A549 (cell line): Measurements from ENCODE around the gene GNA12. TPM values are rescaled to one million over a fixed set of nuclear protein-coding genes. Genes with fewer than 3 reads are reported as not detected.

Source experiments
- ATAC-seq, 2 experiments: fragments of 200-7000 bp in 1 of 2; fragments of >200 bp in 1 of 2; cut with Nextera tagmentation in 1 of 2; cut with Tn5 transposase in 1 of 2; 3 replicates each; pipeline versions ENCODE4 v1.8.0 to v1.9.1; 2018 to 2020; ENCODE audit warnings: mild to moderate bottlenecking in 1 of 2, moderate library complexity in 1 of 2
- CTCF ChIA-PET: fragments of 300-600 bp; sonication (Branson Sonifier 250); formaldehyde crosslinking; extraction: SDS; loops from one replicate; lab custom pipeline; 2021; ENCODE audit warnings: antibody characterized with exemption, inconsistent platforms; lab: Yijun Ruan, JAX
- POLR2A ChIA-PET: fragments of 350-600 bp; formaldehyde crosslinking; extraction: SDS; loops from one replicate; lab custom pipeline; 2021; ENCODE audit warnings: antibody characterized with exemption, inconsistent platforms; lab: Yijun Ruan, JAX
- DNase-seq, 2 experiments: peaks; one replicate each; pipeline versions ENCODE4 v3.0.0 to v3.0.0-alpha.2; 2011 to 2016; ENCODE audit warnings: low read depth in 1 of 2, low spot score in 1 of 2
- FAIRE-seq: peaks from 2 replicates; lab custom pipeline; 2011; peaks lifted over from hg19 to GRCh38; lab: Jason Lieb, UNC
- H3K27ac ChIP-seq, 2 experiments: fragments of >200 bp; sonication (Bioruptor Twin); formaldehyde crosslinking; 3 replicates each; pipeline ENCODE4 v1.5.1; 2016 to 2017
- H3K4me1 ChIP-seq: fragments of >200 bp; sonication (Bioruptor Twin); formaldehyde crosslinking; 3 replicates; pipeline ENCODE4 v1.6.1; 2016
- H3K4me2 ChIP-seq: fragments of >200 bp; sonication (Bioruptor Twin); formaldehyde crosslinking; 3 replicates; pipeline ENCODE4 v1.6.1; 2016
- H3K4me3 ChIP-seq: fragments of >200 bp; sonication (Bioruptor Twin); formaldehyde crosslinking; 3 replicates; pipeline ENCODE4 v1.5.1; 2016
- H3K9me3 ChIP-seq: fragments of >200 bp; sonication (Bioruptor Twin); formaldehyde crosslinking; 3 replicates; pipeline ENCODE4 v1.6.1; 2016
- CBX2 ChIP-seq: fragments of 200-600 bp; sonication (generic); IDR thresholded peaks from 2 replicates; pipeline ENCODE4 v1.6.1; 2016; ENCODE audit warnings: low read depth, mild to moderate bottlenecking, borderline replicate concordance
- CEBPB ChIP-seq, 2 experiments: fragments of >200 bp in 1 of 2; sonication (Bioruptor Twin) in 1 of 2; formaldehyde crosslinking in 1 of 2; IDR thresholded peaks; 2 replicates each; pipeline ENCODE4 v1.6.1; 2012 to 2016
- CHD4 ChIP-seq: fragments of 200-600 bp; sonication (generic); IDR thresholded peaks from 2 replicates; pipeline ENCODE4 v1.6.1; 2016; ENCODE audit warnings: antibody characterized with exemption, mild to moderate bottlenecking, borderline replicate concordance
- CTCF ChIP-seq: fragments of >200 bp; sonication (Bioruptor Twin); formaldehyde crosslinking; IDR thresholded peaks from 3 replicates; pipeline ENCODE4 v1.5.1; 2016
- EHF ChIP-seq: fragments of 250-450 bp; sonication (Bioruptor Pico); IDR thresholded peaks from 2 replicates; pipeline ENCODE4 v1.5.0; 2020; ENCODE audit warnings: mild to moderate bottlenecking
- EP300 ChIP-seq, 2 experiments: fragments of >200 bp; sonication (Bioruptor Twin); formaldehyde crosslinking; IDR thresholded peaks; 2 replicates in 1 of 2; 3 replicates in 1 of 2; pipeline ENCODE4 v1.6.1; 2016 to 2017
- FOSL2 ChIP-seq, 2 experiments: fragments of 450-650 bp in 1 of 2; fragments of >200 bp in 1 of 2; sonication (Bioruptor Twin) in 1 of 2; formaldehyde crosslinking; IDR thresholded peaks; 2 replicates each; pipeline versions ENCODE4 v1.5.0 to v1.6.1; 2016 to 2020; ENCODE audit warnings: mild to moderate bottlenecking in 1 of 2, moderate library complexity in 1 of 2
- FOXS1 ChIP-seq: fragments of 250-450 bp; sonication (Bioruptor Pico); IDR thresholded peaks from 2 replicates; pipeline ENCODE4 v1.5.0; 2020; ENCODE audit warnings: mild to moderate bottlenecking, moderate library complexity
- HEYL ChIP-seq: fragments of 250-450 bp; sonication (Bioruptor Pico); IDR thresholded peaks from 2 replicates; pipeline ENCODE4 v1.8.0; 2021; ENCODE audit warnings: mild to moderate bottlenecking, moderate library complexity
- HMGXB4 ChIP-seq: fragments of 250-450 bp; sonication (Bioruptor Pico); IDR thresholded peaks from 2 replicates; pipeline ENCODE4 v1.5.0; 2021; ENCODE audit warnings: mild to moderate bottlenecking, moderate library complexity, borderline replicate concordance
- JUN ChIP-seq, 2 experiments: fragments of >200 bp; sonication (Bioruptor Twin); formaldehyde crosslinking; IDR thresholded peaks; 2 replicates in 1 of 2; 3 replicates in 1 of 2; pipeline ENCODE4 v1.6.1; 2016 to 2017
- JUNB ChIP-seq: fragments of >200 bp; sonication (Bioruptor Twin); formaldehyde crosslinking; IDR thresholded peaks from 2 replicates; pipeline ENCODE4 v1.6.1; 2016
- MAFK ChIP-seq: fragments of 450-650 bp; IDR thresholded peaks from 2 replicates; pipeline ENCODE4 v1.6.1; 2014; ENCODE audit not compliant: partially characterized antibody
- MAZ ChIP-seq: fragments of 150-350 bp; IDR thresholded peaks from 2 replicates; pipeline ENCODE4 v1.6.1; 2014; ENCODE audit warnings: antibody characterized with exemption, low read depth, low read length, borderline replicate concordance
- NFE2L2 ChIP-seq: fragments of 150-350 bp; conservative IDR thresholded peaks from 2 replicates; pipeline ENCODE4 v1.6.1; 2014; ENCODE audit warnings: low read length
- NPAS2 ChIP-seq: fragments of 250-450 bp; sonication (Bioruptor Pico); IDR thresholded peaks from 2 replicates; pipeline ENCODE4 v1.8.0; 2022; ENCODE audit warnings: mild to moderate bottlenecking, moderate library complexity, borderline replicate concordance
- PBX3 ChIP-seq: IDR thresholded peaks from 2 replicates; pipeline ENCODE4 v1.6.1; 2012
- POLR2A ChIP-seq: IDR thresholded peaks from 2 replicates; pipeline ENCODE4 v1.6.1; 2012; ENCODE audit warnings: mild to moderate bottlenecking, low read length
- POLR2AphosphoS2 ChIP-seq: conservative IDR thresholded peaks from 2 replicates; pipeline ENCODE4 v1.6.1; 2012; ENCODE audit warnings: low read length, improper control_type of control experiment, inconsistent platforms
- RNF2 ChIP-seq: fragments of 200-600 bp; sonication (generic); IDR thresholded peaks from 2 replicates; pipeline ENCODE4 v1.6.1; 2016; ENCODE audit warnings: low read depth, mild to moderate bottlenecking, antibody characterized with exemption, moderate library complexity, borderline replicate concordance
- TP53 ChIP-seq: fragments of 250-450 bp; sonication (Bioruptor Pico); IDR thresholded peaks from 2 replicates; pipeline ENCODE4 v1.5.0; 2021; ENCODE audit warnings: mild to moderate bottlenecking, moderate library complexity
- USF2 ChIP-seq: fragments of 450-650 bp; IDR thresholded peaks from 2 replicates; pipeline ENCODE4 v1.6.1; 2014; ENCODE audit warnings: antibody characterized with exemption
- ZC3H11A ChIP-seq: fragments of 450-650 bp; IDR thresholded peaks from 2 replicates; pipeline ENCODE4 v1.6.1; 2014; ENCODE audit warnings: antibody characterized with exemption, mild to moderate bottlenecking
- ZFP36 ChIP-seq: fragments of 450-650 bp; IDR thresholded peaks from 2 replicates; pipeline ENCODE4 v1.6.1; 2014; ENCODE audit warnings: borderline replicate concordance; ENCODE audit not compliant: partially characterized antibody
- ZSCAN20 ChIP-seq: fragments of 250-450 bp; sonication (Bioruptor Pico); IDR thresholded peaks from 2 replicates; pipeline ENCODE4 v1.8.0; 2022; ENCODE audit warnings: mild to moderate bottlenecking, moderate library complexity
- WGBS: methylation state at CpG from one replicate; pipeline ENCODE4 v1.1.6; 2017; ENCODE audit errors: missing lambda C conversion rate; 5-methylcytosine and 5-hydroxymethylcytosine counted together
- polyA plus RNA-seq, 4 experiments: library from polyadenylated mRNA; depleted of rRNA in 3 of 4; stranded (reverse); fragments of >200 nt; fragmentation: RNase III in 1 of 4; extraction: RNeasy Plus Mini Kit Qiagen cat#74134 plus additional on column Dnase treatment in 1 of 4; gene quantifications; 2 replicates in 3 of 4; 3 replicates in 1 of 4; pipeline ENCODE4 v1.2.3, GENCODE V29; 2011 to 2017

Gene GNA12
- polyA plus RNA-seq, 2 of the 4 experiments (the other 2 are of a cell fraction): 33.0 to 43.7 TPM

GRCh38 chr7:2802101-2802500 is 42.0 kb downstream of the GNA12 start:
- TF ChIP-seq HMGXB4 (CRISPR knock-in tag) (no peak), POLR2AphosphoS2 (no peak), FOXS1 (CRISPR knock-in tag) (no peak), RNF2 (no peak), ZSCAN20 (CRISPR knock-in tag) (no peak), NFE2L2 (no peak), PBX3 (no peak), CBX2 (no peak), HEYL (no peak), TP53 (no peak), POLR2A (no peak), MAZ (no peak)
- no peak for DNase-seq
- peak overlapping the region; percentile 93 for H3K4me2 ChIP-seq
- ChIA-PET POLR2A (no interaction called here), CTCF (interaction anchor here (0.7 to 1.3 kb wide), 4 partner anchors 14 to 113 kb away, joined by 3 to 6 read pairs (median 3); no protein-coding TSS in a partner anchor)
- ATAC-seq: no peak
- no peak for FAIRE-seq
- no peaks in the 10 kb centered on the region for H3K9me3 ChIP-seq
- peak overlapping the region; percentile 74 to 87 for H3K27ac ChIP-seq
- H3K4me3 ChIP-seq: peak overlapping the region; percentile 31; the same call in 1 of the 3 replicates
- WGBS: 4% methylated on average over 2 of the region's 2 CpGs
- peaks cover 40% of the 10 kb centered on the region for H3K4me1 ChIP-seq

GRCh38 chr7:2800931-2801688 is 43.0 kb downstream of the GNA12 start:
- ChIA-PET POLR2A (interaction anchor here (0.8 kb wide), 1 partner anchor 19 kb away, joined by 5 read pairs; no protein-coding TSS in a partner anchor), CTCF (interaction anchor here (0.7 to 1.3 kb wide), 4 partner anchors 13 to 112 kb away, joined by 3 to 6 read pairs (median 3); no protein-coding TSS in a partner anchor)
- peak overlapping the region; percentile 65 to 74; a peak in 5 of 6 replicates for H3K27ac ChIP-seq
- no peak for FAIRE-seq
- ATAC-seq: no peak
- peak overlapping the region; percentile 93 for H3K4me2 ChIP-seq
- H3K4me1 ChIP-seq: peaks cover 40% of the 10 kb centered on the region
- no peak for DNase-seq
- no peaks in the 10 kb centered on the region for H3K9me3 ChIP-seq
- TF ChIP-seq CEBPB (IDR thresholded peaks at IDR 0.05) (no peak), NPAS2 (CRISPR knock-in tag) (no peak), USF2 (no peak), FOSL2 (IDR thresholded peaks at IDR 0.05) (no peak), FOSL2 (CRISPR knock-in tag; IDR thresholded peaks at IDR 0.05) (no peak), JUNB (no peak), CHD4 (no peak), JUN (IDR thresholded peaks at IDR 0.05) (no peak), ZFP36 (no peak), CTCF (no peak), ZC3H11A (no peak), MAFK (no peak), EP300 (IDR thresholded peaks at IDR 0.05) (no peak), EHF (CRISPR knock-in tag) (no peak)
- TF ChIP-seq, all 56 proteins: peak for 0
- no peak overlapping the region for H3K4me3 ChIP-seq
- 94% methylated on average over 16 of the region's 16 CpGs for WGBS
